Hypothalamus (tissue), 51 donors: ENCODE data around the gene RRAD.
"Not testable (repeated sequence)": the region's sequence is repeated elsewhere in the genome, so short reads cannot be mapped to it uniquely, and the experiment has no call there.

ENCODE experiments used
- DNase-seq, 51 donors: peaks; one replicate each; lab custom pipeline; 2025; lab: John Stamatoyannopoulos, UW

The RRAD gene

GRCh38 chr16:66952430-66953110, 27.2 kb upstream of the RRAD start:
- no peak for DNase-seq

GRCh38 chr16:66950971-66951790, 25.8 kb upstream of the RRAD start:
- DNase-seq: no peak

DNA sequence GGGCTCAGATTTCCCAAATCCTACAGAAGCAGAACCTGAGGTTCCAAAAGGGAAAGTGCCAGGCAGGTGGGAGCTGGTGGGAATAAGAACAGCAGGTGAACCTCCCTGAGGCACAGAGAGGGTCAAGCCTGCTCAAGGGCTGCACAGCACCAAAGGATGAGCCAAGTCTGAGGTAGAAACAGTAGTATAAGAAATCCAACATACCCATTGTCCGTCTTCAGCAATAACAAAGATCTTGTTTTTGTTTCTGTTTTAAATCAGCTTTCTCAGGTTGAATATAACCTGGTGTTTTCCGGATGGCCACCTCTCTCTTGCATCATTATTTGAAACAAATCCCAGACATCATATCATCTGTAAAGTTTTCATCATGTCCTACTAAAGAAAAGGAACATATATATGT, 25.1 kb upstream of the RRAD start:
- no peak for DNase-seq

- DNase-seq: no peak
Measured at GRCh38 chr16:66949472-66949871, 24.1 kb upstream of the RRAD start.

GRCh38 chr16:66948837-66949225, 23.5 kb upstream of the RRAD start:
- no peak for DNase-seq

GRCh38 chr16:66948134-66948836, 22.9 kb upstream of the RRAD start:
- peak in 6 of 51 donors; percentile 11 to 55 (median 28) for DNase-seq

- peak in 42 of 51 donors; percentile 8 to 88 (median 60) for DNase-seq
Measured at GRCh38 chr16:66947302-66948065, 22.1 kb upstream of the RRAD start.

- no peak for DNase-seq
Measured at GRCh38 chr16:66946974-66947301, 21.6 kb upstream of the RRAD start.

DNA sequence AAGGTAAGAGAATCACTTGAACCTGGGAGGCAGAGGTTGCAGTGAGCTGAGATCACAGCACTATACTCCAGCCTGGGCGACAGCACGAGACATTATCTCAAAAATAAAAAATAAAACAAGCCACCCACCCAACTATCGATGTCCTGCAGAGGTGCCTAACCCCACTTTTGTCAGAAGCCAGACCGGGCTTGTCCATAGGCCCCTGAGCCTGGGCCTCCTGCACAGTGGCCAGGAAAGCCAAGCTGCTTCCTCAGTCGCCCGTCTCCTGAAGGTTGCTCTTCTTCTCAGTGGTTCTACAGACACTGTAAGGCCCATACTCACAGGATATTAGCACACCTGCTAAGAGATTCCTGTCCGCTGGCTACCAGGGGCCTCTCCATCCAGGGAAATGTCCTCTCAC, 21.2 kb upstream of the RRAD start:
- DNase-seq: no peak

GRCh38 chr16:66945939-66946338, 20.6 kb upstream of the RRAD start:
- no peak for DNase-seq

DNA sequence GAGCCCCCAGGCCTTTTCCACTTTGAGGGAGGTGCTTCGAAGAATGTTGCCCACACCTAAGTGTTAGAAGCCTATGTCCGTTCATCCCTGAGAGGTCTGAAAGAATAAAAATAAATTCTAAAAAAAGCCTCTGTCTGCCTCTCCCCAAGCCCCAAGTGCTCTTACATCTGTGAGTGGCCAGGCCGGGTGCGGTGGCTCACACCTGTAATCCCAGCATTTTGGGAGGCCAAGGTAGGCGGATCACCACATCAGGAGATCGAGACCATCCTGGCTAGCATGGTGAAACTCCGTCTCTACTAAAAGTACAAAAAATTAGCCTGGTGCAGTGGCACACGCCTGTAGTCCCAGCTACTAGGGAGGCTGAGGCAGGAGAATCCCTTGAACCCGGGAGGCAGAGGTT, 19.6 kb upstream of the RRAD start:
- not testable (repeated sequence) for DNase-seq

- no peak for DNase-seq
Measured at GRCh38 chr16:66944054-66944441, 18.7 kb upstream of the RRAD start.

DNA sequence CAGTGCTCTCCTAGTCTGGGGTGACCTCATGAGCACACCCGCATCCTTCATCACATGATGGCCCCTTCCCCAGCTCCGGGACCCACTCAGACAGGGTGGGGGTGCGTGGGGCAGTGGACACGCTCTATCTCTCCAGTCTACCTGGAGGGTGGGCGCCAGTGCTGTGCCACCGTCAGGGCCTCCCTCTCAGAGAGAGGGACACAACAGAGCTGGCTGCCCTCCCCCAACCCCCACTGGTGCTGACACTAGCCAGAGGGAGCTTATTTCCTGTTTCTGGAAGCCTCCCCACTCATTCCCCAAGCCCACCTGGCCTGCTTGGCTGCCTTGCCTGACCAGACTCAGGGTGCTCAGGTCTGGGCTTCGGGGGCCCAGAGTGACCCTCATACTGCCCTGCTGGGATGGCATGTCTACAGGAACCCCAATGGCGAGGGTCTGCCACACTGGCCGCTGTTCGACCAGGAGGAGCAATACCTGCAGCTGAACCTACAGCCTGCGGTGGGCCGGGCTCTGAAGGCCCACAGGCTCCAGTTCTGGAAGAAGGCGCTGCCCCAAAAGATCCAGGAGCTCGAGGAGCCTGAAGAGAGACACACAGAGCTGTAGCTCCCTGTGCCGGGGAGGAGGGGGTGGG, 18.2 kb upstream of the RRAD start:
- no peak for DNase-seq

- no peak for DNase-seq
Measured at GRCh38 chr16:66942981-66943380, 17.6 kb upstream of the RRAD start.

DNA sequence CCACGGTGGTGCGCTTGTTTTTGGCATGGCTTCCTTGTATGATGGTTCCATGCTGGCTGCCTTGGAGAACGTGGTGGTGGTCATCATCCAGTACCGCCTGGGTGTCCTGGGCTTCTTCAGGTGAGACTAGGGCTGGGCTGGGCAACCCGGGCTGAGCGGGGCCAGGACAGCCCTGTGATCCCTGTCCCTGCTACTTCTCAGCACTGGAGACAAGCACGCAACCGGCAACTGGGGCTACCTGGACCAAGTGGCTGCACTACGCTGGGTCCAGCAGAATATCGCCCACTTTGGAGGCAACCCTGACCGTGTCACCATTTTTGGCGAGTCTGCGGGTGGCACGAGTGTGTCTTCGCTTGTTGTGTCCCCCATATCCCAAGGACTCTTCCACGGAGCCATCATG, 14.9 kb upstream of the RRAD start:
- DNase-seq: no peak

DNA sequence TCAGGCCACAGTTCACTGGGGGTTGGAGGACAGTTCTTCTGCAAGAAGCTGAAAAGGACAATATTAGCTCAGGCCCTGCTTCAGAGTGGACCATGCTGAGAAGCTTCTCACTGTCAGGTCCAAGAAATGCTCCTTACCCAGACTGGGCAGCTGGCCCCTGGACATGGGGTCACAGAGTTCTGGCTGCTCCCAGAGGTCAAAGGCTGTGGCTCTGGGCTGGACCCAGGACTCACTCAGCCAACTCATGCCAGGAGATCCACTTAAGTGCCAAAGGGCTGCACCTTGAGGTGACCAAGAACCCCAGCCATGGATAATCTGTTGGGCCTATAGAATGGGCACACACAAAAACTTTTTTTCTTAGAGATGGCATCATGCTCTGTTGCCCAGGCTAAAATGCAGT, 14.0 kb upstream of the RRAD start:
- DNase-seq: no peak

- DNase-seq: no peak
Measured at GRCh38 chr16:66937725-66938337, 12.5 kb upstream of the RRAD start.

DNA sequence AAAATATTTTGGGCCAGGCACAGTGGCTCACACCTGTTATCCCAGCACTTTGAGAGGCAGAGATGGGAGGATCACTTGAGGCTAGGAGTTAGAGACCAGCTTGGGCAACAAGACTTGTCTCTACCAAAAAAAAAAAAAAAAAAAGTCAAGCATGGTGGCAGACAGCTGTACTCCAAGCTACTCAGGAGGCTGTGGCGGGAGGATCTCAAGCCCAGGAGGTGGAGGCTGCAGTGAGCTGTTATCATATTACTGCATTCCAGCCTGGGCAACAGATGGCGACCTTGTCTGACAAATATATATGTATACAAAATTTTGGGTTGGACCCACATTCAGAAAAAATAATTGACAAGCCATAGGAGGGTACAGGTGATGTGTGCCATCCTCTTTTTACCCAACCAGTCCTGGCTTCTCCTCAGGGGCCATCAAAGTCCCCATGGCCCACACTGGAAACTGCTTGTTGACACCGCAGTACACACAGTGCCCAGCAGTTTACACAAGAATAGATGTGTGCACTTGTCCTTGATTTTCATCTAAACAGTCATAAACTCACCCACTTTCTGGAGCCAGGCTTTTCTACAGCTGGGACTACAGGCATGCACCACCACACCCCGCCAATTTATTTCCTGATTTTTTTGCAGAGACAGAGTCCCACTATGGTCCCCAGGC, 11.7 kb upstream of the RRAD start:
- DNase-seq: no peak

DNA sequence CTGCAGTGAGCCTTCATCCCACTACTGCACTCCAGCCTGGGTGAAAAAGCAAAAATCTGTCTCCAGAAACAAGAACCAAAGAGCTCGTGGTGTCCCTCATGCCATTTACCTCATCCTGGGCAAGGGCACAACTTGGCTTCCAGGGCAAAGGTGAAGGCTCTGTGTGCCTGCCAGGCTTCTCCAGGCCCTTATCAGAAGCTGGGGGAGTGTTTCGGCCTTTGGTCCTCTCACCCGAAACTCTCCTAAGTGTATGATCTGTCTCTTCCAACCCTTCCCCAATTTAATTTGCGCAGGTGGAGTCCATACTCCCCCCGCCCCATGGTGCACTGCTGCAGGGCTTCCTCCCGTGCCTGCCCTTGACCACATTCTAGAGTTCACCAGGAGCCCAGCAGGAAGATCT, 11.1 kb upstream of the RRAD start:
- no peak for DNase-seq
